OCI-LY7 (cell line): Measurements from ENCODE around the gene CMTM8. TPM values are rescaled to one million over a fixed set of nuclear protein-coding genes. Genes with fewer than 3 reads are reported as not detected.

Source experiments
- BruUV-seq: library from RNA; stranded (reverse); fragments of 400-500 nt; replicated peaks from 2 replicates; lab custom pipeline; 2021; lab: Mats Ljungman, UMichigan
- CTCF ChIA-PET: fragments of 300-600 bp; sonication (Branson Sonifier 250); formaldehyde crosslinking; loops from one replicate; lab custom pipeline; 2022; ENCODE audit warnings: antibody characterized with exemption; ENCODE audit not compliant: unreplicated experiment; lab: Charles Lee
- POLR2A ChIA-PET: fragments of 300-600 bp; sonication (Branson Sonifier 250); formaldehyde crosslinking; loops from one replicate; lab custom pipeline; 2022; ENCODE audit warnings: antibody characterized with exemption; lab: Charles Lee
- DNase-seq: peaks from one replicate; pipeline ENCODE4 v3.0.0-alpha.2; 2015; ENCODE audit warnings: low spot score
- H2AFZ ChIP-seq: fragments of 200-600 bp; sonication (generic), shearing (Covaris generic); 2 replicates; pipeline ENCODE4 v1.6.1; 2014; ENCODE audit warnings: mild to moderate bottlenecking, antibody characterized with exemption, low read length, moderate library complexity
- H3K27ac ChIP-seq: fragments of 200-600 bp; sonication (generic); 2 replicates; pipeline ENCODE4 v1.5.1; 2014; ENCODE audit warnings: mixed run types, low read depth, mild to moderate bottlenecking, moderate library complexity, low read length, inconsistent platforms; ENCODE audit not compliant: poor library complexity, severe bottlenecking
- H3K36me3 ChIP-seq: fragments of 200-600 bp; sonication (generic); 2 replicates; pipeline ENCODE4 v1.6.1; 2014; ENCODE audit warnings: mild to moderate bottlenecking, antibody characterized with exemption, low read length, moderate library complexity, mixed read lengths; ENCODE audit not compliant: insufficient read depth
- H3K4me1 ChIP-seq: fragments of 200-600 bp; sonication (generic); 2 replicates; pipeline ENCODE4 v1.5.1; 2014; ENCODE audit warnings: mild to moderate bottlenecking, low read length; ENCODE audit not compliant: insufficient read depth, poor library complexity, severe bottlenecking
- H3K4me2 ChIP-seq: fragments of 200-600 bp; sonication (generic); 2 replicates; pipeline ENCODE4 v1.6.1; 2014; ENCODE audit warnings: mild to moderate bottlenecking, low read length
- H3K4me3 ChIP-seq: fragments of 200-600 bp; sonication (generic); 2 replicates; pipeline ENCODE4 v1.5.1; 2014; ENCODE audit warnings: mild to moderate bottlenecking, low read depth, low read length; ENCODE audit not compliant: poor library complexity, severe bottlenecking
- H3K79me2 ChIP-seq: fragments of 200-600 bp; sonication (generic); 2 replicates; pipeline ENCODE4 v1.6.1; 2016; ENCODE audit warnings: low read depth, mild to moderate bottlenecking, low read length, moderate library complexity, mixed read lengths; ENCODE audit not compliant: insufficient read depth
- H3K9me2 ChIP-seq: fragments of 200-600 bp; sonication (generic); 2 replicates; pipeline ENCODE4 v1.6.1; 2016; ENCODE audit warnings: mild to moderate bottlenecking, low read length, mixed read lengths; ENCODE audit not compliant: insufficient read depth
- H3K9me3 ChIP-seq: fragments of 200-600 bp; sonication (generic); 2 replicates; pipeline ENCODE4 v1.6.1; 2014; ENCODE audit warnings: mild to moderate bottlenecking, mixed run types, low read length, mixed read lengths
- H4K20me1 ChIP-seq: fragments of 200-600 bp; sonication (generic); 2 replicates; pipeline ENCODE4 v1.6.1; 2014; ENCODE audit warnings: mild to moderate bottlenecking, antibody characterized with exemption, low read length, moderate library complexity, mixed read lengths; ENCODE audit not compliant: insufficient read depth
- EZH2phosphoT487 ChIP-seq: fragments of 200-600 bp; sonication (generic); IDR thresholded peaks from 2 replicates; pipeline ENCODE4 v1.6.1; 2018; ENCODE audit warnings: low read depth, borderline replicate concordance, mild to moderate bottlenecking, mixed run types, antibody characterized with exemption, low read length, moderate library complexity, mixed read lengths
- intact Hi-C: fragments of 100-400 bp; cut with micrococcal nuclease; formaldehyde crosslinking; loops from one replicate; pipeline ENCODE4 v1.10.0; 2022; ENCODE audit not compliant: unreplicated experiment
- total RNA-seq, 2 experiments: library from RNA; depleted of rRNA in 1 of 2; stranded (reverse); fragments of >200 nt in 1 of 2; shearing (Covaris generic) in 1 of 2; gene quantifications; 2 replicates each; pipeline ENCODE4 v1.2.3, GENCODE V29; 2014 to 2022
- TF ChIP-seq, protein P1 (sequence below): fragments of 200-600 bp; sonication (generic); conservative IDR thresholded peaks from 2 replicates; pipeline ENCODE4 v1.5.1; 2014; ENCODE audit warnings: mild to moderate bottlenecking, antibody characterized with exemption, low read length, moderate library complexity, mixed read lengths

The CMTM8 gene
- total RNA-seq, 2 experiments from 2014 or later = 1.5 to 3.0 TPM

DNA sequence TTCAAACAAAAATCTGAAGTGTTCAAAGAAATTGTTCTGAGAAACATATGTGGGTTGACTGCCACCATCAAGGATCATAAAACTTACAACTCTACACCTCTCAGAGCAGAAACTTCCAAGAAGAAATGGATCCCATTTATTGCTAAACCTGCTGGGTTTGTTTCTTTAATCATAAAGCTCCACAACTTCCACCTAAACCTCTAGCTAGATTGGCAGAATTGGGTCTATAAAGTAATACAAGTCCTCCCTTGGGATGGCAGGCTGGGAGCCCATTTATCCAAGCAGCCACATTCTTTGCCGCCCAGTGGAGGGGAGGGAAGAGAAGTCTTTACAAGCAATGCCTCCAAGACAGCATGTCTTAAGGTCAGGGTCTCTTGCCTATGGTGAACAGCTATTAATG is 40.5 kb upstream of the CMTM8 start:
- BruUV-seq = no TSS peak
- DNase-seq = no peak
- H3K4me3 ChIP-seq = no peak overlapping the region
- POLR2A ChIA-PET = interaction anchor here (0.6 to 1.0 kb wide), 4 partner anchors 10 to 1845 kb away, joined by 3 read pairs; no protein-coding TSS in a partner anchor
- intact Hi-C loops = no loop called here
- no peak overlapping the region for H3K4me2 ChIP-seq
- H3K27ac ChIP-seq = no peak overlapping the region
- no peaks in the 10 kb centered on the region for H3K79me2 ChIP-seq
- TF ChIP-seq, protein P1, sequence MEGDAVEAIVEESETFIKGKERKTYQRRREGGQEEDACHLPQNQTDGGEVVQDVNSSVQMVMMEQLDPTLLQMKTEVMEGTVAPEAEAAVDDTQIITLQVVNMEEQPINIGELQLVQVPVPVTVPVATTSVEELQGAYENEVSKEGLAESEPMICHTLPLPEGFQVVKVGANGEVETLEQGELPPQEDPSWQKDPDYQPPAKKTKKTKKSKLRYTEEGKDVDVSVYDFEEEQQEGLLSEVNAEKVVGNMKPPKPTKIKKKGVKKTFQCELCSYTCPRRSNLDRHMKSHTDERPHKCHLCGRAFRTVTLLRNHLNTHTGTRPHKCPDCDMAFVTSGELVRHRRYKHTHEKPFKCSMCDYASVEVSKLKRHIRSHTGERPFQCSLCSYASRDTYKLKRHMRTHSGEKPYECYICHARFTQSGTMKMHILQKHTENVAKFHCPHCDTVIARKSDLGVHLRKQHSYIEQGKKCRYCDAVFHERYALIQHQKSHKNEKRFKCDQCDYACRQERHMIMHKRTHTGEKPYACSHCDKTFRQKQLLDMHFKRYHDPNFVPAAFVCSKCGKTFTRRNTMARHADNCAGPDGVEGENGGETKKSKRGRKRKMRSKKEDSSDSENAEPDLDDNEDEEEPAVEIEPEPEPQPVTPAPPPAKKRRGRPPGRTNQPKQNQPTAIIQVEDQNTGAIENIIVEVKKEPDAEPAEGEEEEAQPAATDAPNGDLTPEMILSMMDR = no peak
- TF ChIP-seq EZH2phosphoT487 = no peak
- H2AFZ ChIP-seq = no peak overlapping the region
- H3K9me3 ChIP-seq = no peaks in the 10 kb centered on the region
- H3K36me3 ChIP-seq = no peaks in the 10 kb centered on the region
- no peaks in the 10 kb centered on the region for H3K9me2 ChIP-seq
- no peaks in the 10 kb centered on the region for H3K4me1 ChIP-seq
- H4K20me1 ChIP-seq = no peaks in the 10 kb centered on the region
- CTCF ChIA-PET = no interaction called here

DNA sequence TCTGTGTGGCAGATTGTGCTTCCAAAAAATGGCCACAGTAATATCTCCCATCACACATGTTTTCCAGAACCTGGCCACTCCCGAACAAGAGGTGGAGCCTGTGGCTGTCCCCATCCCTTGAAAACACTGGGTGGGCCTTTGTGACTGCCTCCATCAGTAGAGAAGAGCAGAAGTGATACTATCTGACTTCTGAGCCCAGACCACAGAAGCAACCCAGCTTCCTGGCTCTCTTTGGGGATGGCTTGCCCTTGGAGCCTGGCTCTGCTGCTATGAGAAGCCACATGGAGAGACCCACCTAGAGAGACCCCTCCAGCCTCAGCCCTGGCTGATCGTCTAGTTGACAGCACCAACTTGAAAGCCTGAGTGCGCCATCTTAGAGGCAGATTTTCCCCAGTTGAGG is 39.8 kb upstream of the CMTM8 start:
- H3K4me1 ChIP-seq = no peaks in the 10 kb centered on the region
- no peak overlapping the region for H3K27ac ChIP-seq
- no peaks in the 10 kb centered on the region for H3K36me3 ChIP-seq
- no peak overlapping the region for H3K4me3 ChIP-seq
- ChIA-PET POLR2A (interaction anchor here (1.0 kb wide), 1 partner anchor 10 kb away, joined by 3 read pairs; no protein-coding TSS in a partner anchor), CTCF (no interaction called here)
- H2AFZ ChIP-seq = no peak overlapping the region
- TF ChIP-seq, protein P1 = no peak
- no peak for TF ChIP-seq EZH2phosphoT487
- intact Hi-C loops = no loop called here
- no peaks in the 10 kb centered on the region for H3K79me2 ChIP-seq
- H4K20me1 ChIP-seq = no peaks in the 10 kb centered on the region
- no peak for DNase-seq
- H3K4me2 ChIP-seq = no peak overlapping the region
- H3K9me3 ChIP-seq = no peaks in the 10 kb centered on the region
- no peaks in the 10 kb centered on the region for H3K9me2 ChIP-seq
- no TSS peak for BruUV-seq

DNA sequence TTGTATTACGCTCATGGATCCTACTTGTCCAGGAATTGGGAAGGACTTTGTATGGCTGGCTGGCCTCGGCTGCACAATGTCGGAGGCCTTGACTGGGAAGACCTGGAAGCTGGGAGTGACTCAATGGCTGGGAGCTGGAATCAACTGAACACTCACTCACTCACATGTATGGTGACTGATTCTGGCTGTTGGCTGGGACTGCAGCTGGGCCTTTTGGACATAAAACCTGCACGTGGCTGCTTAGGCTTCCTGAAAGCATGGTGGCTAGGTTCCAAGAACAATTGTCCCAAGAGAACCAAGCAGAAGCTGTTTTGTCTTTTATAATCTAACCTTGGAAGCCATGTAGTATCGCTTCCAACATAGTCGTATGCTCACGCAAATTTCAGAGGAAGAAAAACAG is 38.0 kb upstream of the CMTM8 start:
- H3K4me3 ChIP-seq = no peak overlapping the region
- no peak overlapping the region for H2AFZ ChIP-seq
- no peak overlapping the region for H3K4me2 ChIP-seq
- no TSS peak for BruUV-seq
- H3K9me2 ChIP-seq = no peaks in the 10 kb centered on the region
- H3K27ac ChIP-seq = no peak overlapping the region
- POLR2A ChIA-PET = interaction anchor here (0.6 to 0.7 kb wide), 2 partner anchors 24 to 91 kb away, joined by 3 to 8 read pairs; no protein-coding TSS in a partner anchor
- CTCF ChIA-PET = no interaction called here
- no peak for TF ChIP-seq EZH2phosphoT487
- TF ChIP-seq, protein P1 = no peak
- no peaks in the 10 kb centered on the region for H3K36me3 ChIP-seq
- H4K20me1 ChIP-seq = no peaks in the 10 kb centered on the region
- DNase-seq = no peak
- no peaks in the 10 kb centered on the region for H3K79me2 ChIP-seq
- H3K9me3 ChIP-seq = no peaks in the 10 kb centered on the region
- no peaks in the 10 kb centered on the region for H3K4me1 ChIP-seq
- intact Hi-C loops = loop anchor here (10.0 kb wide), 1 partner anchor 444 kb away; no protein-coding TSS in a partner anchor
